NCI-H1417 treated with DMSO at 0.1 percent for 48 hours (cell line): Measurements from ENCODE around the gene POP5.

Source experiments
- DNase-seq: peaks from one replicate; lab custom pipeline; 2025; lab: John Stamatoyannopoulos, UW

POP5 gene

GRCh38 chr12:120588948-120589930 lies 8.0 kb upstream of the POP5 start:
- DNase-seq: no peak

GRCh38 chr12:120588371-120588770 lies 7.2 kb upstream of the POP5 start:
- no peak for DNase-seq

GRCh38 chr12:120586860-120587259 lies 5.7 kb upstream of the POP5 start:
- no peak for DNase-seq

GRCh38 chr12:120586206-120586605 lies 5.0 kb upstream of the POP5 start:
- no peak for DNase-seq

GRCh38 chr12:120584343-120585149 lies 3.3 kb upstream of the POP5 start:
- DNase-seq: peak; percentile 18

GRCh38 chr12:120583478-120584030 lies 2.4 kb upstream of the POP5 start:
- peak; percentile 26 for DNase-seq

- DNase-seq: no peak
Observed at GRCh38 chr12:120581998-120582397, 796 bp upstream of the POP5 start.

GRCh38 chr12:120579179-120579578 lies 2.0 kb downstream of the POP5 start:
- DNase-seq: no peak

- DNase-seq: no peak
Observed at GRCh38 chr12:120574106-120574505, 7.1 kb downstream of the POP5 start.

GRCh38 chr12:120573560-120573959 lies 7.6 kb downstream of the POP5 start:
- DNase-seq: no peak

- DNase-seq: no peak
Observed at GRCh38 chr12:120571299-120571698, 9.9 kb downstream of the POP5 start.

- DNase-seq: no peak
Observed at GRCh38 chr12:120563495-120563894, 17.7 kb downstream of the POP5 start.

GRCh38 chr12:120562906-120563305 lies 18.3 kb downstream of the POP5 start:
- no peak for DNase-seq

GRCh38 chr12:120557589-120557988 lies 23.6 kb downstream of the POP5 start:
- no peak for DNase-seq

- DNase-seq: no peak
Observed at GRCh38 chr12:120554678-120555077, 26.5 kb downstream of the POP5 start.

GRCh38 chr12:120546050-120546386 lies 35.2 kb downstream of the POP5 start:
- no peak for DNase-seq

GRCh38 chr12:120544691-120545090 lies 36.5 kb downstream of the POP5 start:
- DNase-seq: no peak

GRCh38 chr12:120542166-120542565 lies 39.0 kb downstream of the POP5 start:
- DNase-seq: no peak

- DNase-seq: no peak
Observed at GRCh38 chr12:120540445-120540844, 40.8 kb downstream of the POP5 start.

GRCh38 chr12:120539303-120539702 lies 41.9 kb downstream of the POP5 start:
- DNase-seq: no peak

GRCh38 chr12:120538281-120539156 lies 42.7 kb downstream of the POP5 start:
- DNase-seq: no peak

GRCh38 chr12:120537856-120538220 lies 43.4 kb downstream of the POP5 start:
- DNase-seq: no peak
